GM12873 (cell line): ENCODE results near the gene PRRC2A.

Source experiments
- TF ChIP-seq, protein P1 (sequence below): IDR thresholded peaks from 2 replicates; pipeline ENCODE4 v1.5.1; 2012; ENCODE audit warnings: low read depth, mild to moderate bottlenecking, moderate library complexity, low read length, control low read depth; ENCODE audit not compliant: insufficient read depth; ENCODE audit errors: missing control alignments

Gene PRRC2A

GRCh38 chr6:31621320-31621939 lies 915 bp downstream of the PRRC2A start:
- TF ChIP-seq, protein P1, sequence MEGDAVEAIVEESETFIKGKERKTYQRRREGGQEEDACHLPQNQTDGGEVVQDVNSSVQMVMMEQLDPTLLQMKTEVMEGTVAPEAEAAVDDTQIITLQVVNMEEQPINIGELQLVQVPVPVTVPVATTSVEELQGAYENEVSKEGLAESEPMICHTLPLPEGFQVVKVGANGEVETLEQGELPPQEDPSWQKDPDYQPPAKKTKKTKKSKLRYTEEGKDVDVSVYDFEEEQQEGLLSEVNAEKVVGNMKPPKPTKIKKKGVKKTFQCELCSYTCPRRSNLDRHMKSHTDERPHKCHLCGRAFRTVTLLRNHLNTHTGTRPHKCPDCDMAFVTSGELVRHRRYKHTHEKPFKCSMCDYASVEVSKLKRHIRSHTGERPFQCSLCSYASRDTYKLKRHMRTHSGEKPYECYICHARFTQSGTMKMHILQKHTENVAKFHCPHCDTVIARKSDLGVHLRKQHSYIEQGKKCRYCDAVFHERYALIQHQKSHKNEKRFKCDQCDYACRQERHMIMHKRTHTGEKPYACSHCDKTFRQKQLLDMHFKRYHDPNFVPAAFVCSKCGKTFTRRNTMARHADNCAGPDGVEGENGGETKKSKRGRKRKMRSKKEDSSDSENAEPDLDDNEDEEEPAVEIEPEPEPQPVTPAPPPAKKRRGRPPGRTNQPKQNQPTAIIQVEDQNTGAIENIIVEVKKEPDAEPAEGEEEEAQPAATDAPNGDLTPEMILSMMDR, result no peak

GRCh38 chr6:31621991-31622390 lies 1.5 kb downstream of the PRRC2A start:
- TF ChIP-seq, protein P1, result no peak

DNA sequence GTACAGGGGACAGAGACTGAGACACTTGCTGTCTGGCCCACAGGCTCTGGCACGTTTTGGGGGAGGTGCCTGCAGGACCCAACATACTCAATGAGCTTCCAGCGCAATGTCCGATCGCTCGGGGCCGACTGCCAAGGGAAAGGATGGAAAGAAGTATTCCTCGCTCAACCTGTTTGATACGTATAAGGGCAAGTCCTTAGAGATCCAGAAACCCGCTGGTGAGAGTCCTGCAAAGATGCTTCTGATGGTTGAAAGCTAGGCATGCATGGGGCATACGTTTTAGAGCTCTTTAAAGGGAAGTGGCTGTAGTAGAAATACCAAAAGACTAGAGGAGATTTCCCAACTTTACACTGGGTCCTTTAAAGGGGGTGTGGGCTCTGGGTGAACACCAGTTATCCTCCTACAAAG lies 2.2 kb downstream of the PRRC2A start:
- TF ChIP-seq, protein P1, result no peak

DNA sequence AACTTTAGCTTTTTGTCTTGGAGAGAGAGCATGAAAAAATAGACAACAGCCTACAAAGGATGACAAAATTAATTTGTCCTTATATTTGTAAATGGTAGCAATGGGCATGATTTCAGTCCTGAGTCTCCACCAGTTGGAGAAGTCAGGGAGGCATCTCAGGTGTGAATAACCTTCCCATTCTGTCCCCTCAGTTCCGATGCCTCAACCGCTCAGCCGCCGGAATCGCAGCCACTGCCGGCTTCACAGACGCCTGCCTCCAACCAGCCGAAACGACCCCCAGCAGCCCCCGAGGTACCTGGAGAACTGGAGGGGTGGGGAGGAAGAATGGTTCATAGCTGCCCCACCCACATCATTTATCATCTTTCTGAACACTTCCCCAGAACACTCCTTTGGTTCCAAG lies 3.6 kb downstream of the PRRC2A start:
- TF ChIP-seq, protein P1, result no peak

GRCh38 chr6:31626952-31627351 lies 6.4 kb downstream of the PRRC2A start:
- TF ChIP-seq, protein P1, result no peak

DNA sequence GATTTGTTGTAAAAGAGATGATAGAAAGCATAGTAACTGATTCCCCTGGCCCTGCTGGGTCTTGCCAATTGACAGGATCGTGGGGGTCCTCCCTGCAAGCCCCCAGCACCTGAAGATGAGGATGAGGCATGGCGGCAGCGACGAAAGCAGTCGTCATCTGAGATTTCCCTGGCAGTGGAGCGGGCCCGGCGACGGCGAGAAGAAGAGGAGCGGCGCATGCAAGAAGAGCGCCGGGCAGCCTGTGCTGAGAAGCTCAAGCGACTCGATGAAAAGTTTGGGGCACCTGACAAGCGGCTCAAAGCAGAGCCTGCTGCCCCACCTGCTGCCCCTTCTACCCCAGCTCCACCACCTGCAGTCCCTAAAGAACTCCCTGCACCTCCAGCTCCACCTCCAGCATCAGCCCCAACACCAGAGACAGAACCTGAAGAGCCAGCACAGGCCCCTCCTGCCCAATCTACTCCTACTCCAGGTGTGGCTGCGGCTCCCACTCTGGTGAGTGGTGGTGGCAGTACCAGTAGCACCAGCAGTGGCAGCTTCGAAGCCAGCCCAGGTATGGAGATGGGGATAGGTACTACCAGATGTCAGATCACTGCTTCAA lies 7.3 kb downstream of the PRRC2A start:
- TF ChIP-seq, protein P1, result no peak

DNA sequence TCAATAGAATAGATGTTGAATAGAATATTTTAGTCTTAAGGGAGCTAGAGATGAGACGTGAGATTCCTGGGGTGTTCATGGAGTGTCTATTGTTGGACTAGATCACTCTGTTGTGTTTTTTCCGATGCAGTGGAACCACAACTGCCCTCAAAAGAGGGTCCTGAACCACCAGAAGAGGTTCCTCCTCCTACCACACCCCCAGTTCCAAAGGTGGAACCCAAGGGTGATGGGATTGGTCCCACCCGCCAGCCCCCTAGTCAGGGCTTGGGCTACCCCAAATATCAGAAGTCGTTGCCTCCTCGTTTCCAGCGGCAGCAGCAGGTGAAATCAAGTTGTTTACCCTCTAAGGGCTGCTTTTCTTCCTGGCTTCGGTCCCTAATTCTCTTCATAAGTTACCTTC lies 8.5 kb downstream of the PRRC2A start:
- TF ChIP-seq, protein P1, result no peak
